Measurements from ENCODE around the gene MAD1L1. TPM values are rescaled to one million over a fixed set of nuclear protein-coding genes. Genes with fewer than 3 reads are reported as not detected.
A peak's percentile ranks its signal among the peaks of the same experiment; 100 is the strongest.

Gene MAD1L1
- total and polyA plus RNA-seq, 2 of the 8 experiments (the other 6 are each of a cell fraction or from before 2014, with no cell fraction given) = 40.4 to 44.6 TPM

DNA sequence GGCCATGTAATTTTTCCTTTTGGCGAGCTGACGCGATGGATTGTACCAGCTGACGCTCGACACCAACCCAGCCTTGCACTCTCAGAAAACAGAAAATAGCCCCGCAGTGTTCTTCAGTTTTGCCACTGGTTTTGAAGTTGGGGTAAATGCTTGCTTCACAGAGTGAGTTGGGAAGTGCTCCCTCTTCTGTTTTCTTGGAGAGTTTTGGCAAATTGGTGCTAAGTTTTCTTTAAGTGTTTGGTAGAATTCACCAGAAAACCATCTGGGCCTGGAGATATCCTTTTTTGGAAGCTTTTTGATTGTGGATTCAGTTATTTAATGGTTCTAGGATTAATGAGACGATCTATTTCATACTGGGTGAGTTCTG lies 309.9 kb downstream of the MAD1L1 start:
- Histone ChIP-seq H2BK20ac (ENCODE audit: low read length) (no peak overlapping the region), H3K56ac (replicated peaks; ENCODE audit: insufficient read length, low read depth, low read length) (no peak overlapping the region), H2AFZ (ENCODE audit: low read length) (no peak overlapping the region), H4K91ac (replicated peaks; ENCODE audit: insufficient read length, low read length) (no peak overlapping the region), H3K4me2 (ENCODE audit: insufficient read depth in 1 of 2, low read depth in 2 of 2, low read length in 2 of 2) (no peak overlapping the region), H2BK5ac (ENCODE audit: low read depth, low read length) (no peak overlapping the region), H3K27me3 (replicated peaks in 1 of 4; ENCODE audit: control insufficient read depth in 3 of 4, extremely low read depth in 1 of 4, insufficient read depth in 3 of 4, low read length in 3 of 4) (no peaks in the 10 kb centered on the region), H3K27ac (ENCODE audit: low read depth, low read length) (no peak overlapping the region), H4K5ac (ENCODE audit: insufficient read length, low read depth, low read length) (no peak overlapping the region), H3K9ac (replicated peaks in 1 of 4; ENCODE audit: extremely low read depth in 1 of 4, low read depth in 3 of 4, low read length in 3 of 4) (no peak overlapping the region), H2AK5ac (ENCODE audit: low read depth, low read length) (no peak overlapping the region), H3K79me1 (ENCODE audit: low read depth, low read length) (peaks cover 5% of the 10 kb centered on the region), H3K9me3 (ENCODE audit: insufficient read depth in 2 of 2, low read depth in 1 of 2, low read length in 1 of 2) (no peaks in the 10 kb centered on the region), H2BK15ac (ENCODE audit: low read length) (no peak overlapping the region), H3K4ac (replicated peaks; ENCODE audit: insufficient read length, low read depth, low read length) (no peak overlapping the region), H3K23me2 (ENCODE audit: low read depth, low read length) (no peaks in the 10 kb centered on the region), H3K4me3 (ENCODE audit: extremely low read depth in 1 of 4, insufficient read depth in 2 of 4, low read depth in 3 of 4, low read length in 4 of 4) (no peak overlapping the region), H3K79me2 (ENCODE audit: control insufficient read depth in 1 of 2, insufficient read depth in 2 of 2, low read length in 2 of 2) (no peaks in the 10 kb centered on the region), H4K20me1 (replicated peaks in 1 of 2; ENCODE audit: control insufficient read depth in 1 of 2, insufficient read depth in 2 of 2, low read length in 2 of 2) (peaks cover 0 to 5% of the 10 kb centered on the region in 2 experiments), H2BK12ac (ENCODE audit: low read depth, low read length) (no peak overlapping the region), H3K18ac (ENCODE audit: extremely low read depth, low read length) (no peak overlapping the region), H4K8ac (ENCODE audit: extremely low read depth, insufficient read depth, low read length) (no peak overlapping the region), H2BK120ac (replicated peaks; ENCODE audit: low read depth, low read length) (no peak overlapping the region), H3K4me1 (replicated peaks in 1 of 4; ENCODE audit: control insufficient read depth in 3 of 4, insufficient read depth in 4 of 4, low read length in 3 of 4) (no peaks in the 10 kb centered on the region; a peak in 1 of 7 replicates), H3K23ac (ENCODE audit: insufficient read length) (no peak overlapping the region), H3K14ac (ENCODE audit: insufficient read length) (no peak overlapping the region), H3K36me3 (ENCODE audit: control insufficient read depth in 2 of 4, insufficient read depth in 4 of 4, low read length in 3 of 4) (no peaks in the 10 kb centered on the region; a peak in 1 of 8 replicates)
- POLR2A ChIA-PET (ENCODE audit: partially characterized antibody) = no interaction called here
- CTCF ChIA-PET (ENCODE audit: partially characterized antibody) = interaction anchor here (0.8 to 1.8 kb wide), 7 partner anchors 9 to 146 kb away, joined by 3 to 8 read pairs (median 3); no protein-coding TSS in a partner anchor
- 87% methylated on average over 7 of the region's 7 CpGs; no CpG with 5 or more reads in 1 of the 2 experiments for WGBS, 2 experiments (ENCODE audit: extremely low coverage in 1 of 2, insufficient coverage in 1 of 2, insufficient read length in 1 of 2, insufficient replicate concordance in 2 of 2, low coverage in 1 of 2, low lambda C conversion rate in 2 of 2, missing lambda C conversion rate in 1 of 2)
- TF ChIP-seq JUND (IDR thresholded peaks at IDR 0.05; ENCODE audit: low read length) = no peak
- TF ChIP-seq, protein P1, sequence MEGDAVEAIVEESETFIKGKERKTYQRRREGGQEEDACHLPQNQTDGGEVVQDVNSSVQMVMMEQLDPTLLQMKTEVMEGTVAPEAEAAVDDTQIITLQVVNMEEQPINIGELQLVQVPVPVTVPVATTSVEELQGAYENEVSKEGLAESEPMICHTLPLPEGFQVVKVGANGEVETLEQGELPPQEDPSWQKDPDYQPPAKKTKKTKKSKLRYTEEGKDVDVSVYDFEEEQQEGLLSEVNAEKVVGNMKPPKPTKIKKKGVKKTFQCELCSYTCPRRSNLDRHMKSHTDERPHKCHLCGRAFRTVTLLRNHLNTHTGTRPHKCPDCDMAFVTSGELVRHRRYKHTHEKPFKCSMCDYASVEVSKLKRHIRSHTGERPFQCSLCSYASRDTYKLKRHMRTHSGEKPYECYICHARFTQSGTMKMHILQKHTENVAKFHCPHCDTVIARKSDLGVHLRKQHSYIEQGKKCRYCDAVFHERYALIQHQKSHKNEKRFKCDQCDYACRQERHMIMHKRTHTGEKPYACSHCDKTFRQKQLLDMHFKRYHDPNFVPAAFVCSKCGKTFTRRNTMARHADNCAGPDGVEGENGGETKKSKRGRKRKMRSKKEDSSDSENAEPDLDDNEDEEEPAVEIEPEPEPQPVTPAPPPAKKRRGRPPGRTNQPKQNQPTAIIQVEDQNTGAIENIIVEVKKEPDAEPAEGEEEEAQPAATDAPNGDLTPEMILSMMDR (IDR thresholded peaks at IDR 0.05; ENCODE audit: control extremely low read depth in 1 of 3, insufficient read depth in 1 of 3, low read depth in 1 of 3, low read length in 3 of 3) = peak in 1 of 3 experiments; percentile 10; a peak in 1 of 4 replicates
- DNase-seq (ENCODE audit: low read depth in 1 of 2, low spot score in 2 of 2) = no peak
- no peak for FAIRE-seq
